A549 (cell line): ENCODE data around the gene TES. TPM values are rescaled to one million over a fixed set of nuclear protein-coding genes. Genes with fewer than 3 reads are reported as not detected.

ENCODE experiments used
- ATAC-seq, 2 experiments: fragments of 200-7000 bp in 1 of 2; fragments of >200 bp in 1 of 2; cut with Nextera tagmentation in 1 of 2; cut with Tn5 transposase in 1 of 2; 3 replicates each; pipeline versions ENCODE4 v1.8.0 to v1.9.1; 2018 to 2020; ENCODE audit warnings: mild to moderate bottlenecking in 1 of 2, moderate library complexity in 1 of 2
- CTCF ChIA-PET: fragments of 300-600 bp; sonication (Branson Sonifier 250); formaldehyde crosslinking; extraction: SDS; loops from one replicate; lab custom pipeline; 2021; ENCODE audit warnings: antibody characterized with exemption, inconsistent platforms; lab: Yijun Ruan, JAX
- POLR2A ChIA-PET: fragments of 350-600 bp; formaldehyde crosslinking; extraction: SDS; loops from one replicate; lab custom pipeline; 2021; ENCODE audit warnings: antibody characterized with exemption, inconsistent platforms; lab: Yijun Ruan, JAX
- DNase-seq, 2 experiments: peaks; one replicate each; pipeline versions ENCODE4 v3.0.0 to v3.0.0-alpha.2; 2011 to 2016; ENCODE audit warnings: low read depth in 1 of 2, low spot score in 1 of 2
- FAIRE-seq: peaks from 2 replicates; lab custom pipeline; 2011; peaks lifted over from hg19 to GRCh38; lab: Jason Lieb, UNC
- H3K27ac ChIP-seq, 2 experiments: fragments of >200 bp; sonication (Bioruptor Twin); formaldehyde crosslinking; 3 replicates each; pipeline ENCODE4 v1.5.1; 2016 to 2017
- H3K4me1 ChIP-seq: fragments of >200 bp; sonication (Bioruptor Twin); formaldehyde crosslinking; 3 replicates; pipeline ENCODE4 v1.6.1; 2016
- H3K4me2 ChIP-seq: fragments of >200 bp; sonication (Bioruptor Twin); formaldehyde crosslinking; 3 replicates; pipeline ENCODE4 v1.6.1; 2016
- H3K4me3 ChIP-seq: fragments of >200 bp; sonication (Bioruptor Twin); formaldehyde crosslinking; 3 replicates; pipeline ENCODE4 v1.5.1; 2016
- H3K9me3 ChIP-seq: fragments of >200 bp; sonication (Bioruptor Twin); formaldehyde crosslinking; 3 replicates; pipeline ENCODE4 v1.6.1; 2016
- ATOH8 ChIP-seq: fragments of 250-450 bp; sonication (Bioruptor Pico); IDR thresholded peaks from 2 replicates; pipeline ENCODE4 v1.5.0; 2020; ENCODE audit warnings: low read depth, mild to moderate bottlenecking, moderate library complexity
- BCL3 ChIP-seq: fragments of >200 bp; sonication (Bioruptor Twin); formaldehyde crosslinking; IDR thresholded peaks from 3 replicates; pipeline ENCODE4 v1.6.1; 2016
- CHD4 ChIP-seq: fragments of 200-600 bp; sonication (generic); IDR thresholded peaks from 2 replicates; pipeline ENCODE4 v1.6.1; 2016; ENCODE audit warnings: antibody characterized with exemption, mild to moderate bottlenecking, borderline replicate concordance
- CTCF ChIP-seq: fragments of >200 bp; sonication (Bioruptor Twin); formaldehyde crosslinking; IDR thresholded peaks from 3 replicates; pipeline ENCODE4 v1.5.1; 2016
- E2F6 ChIP-seq: IDR thresholded peaks from 2 replicates; pipeline ENCODE4 v1.6.1; 2012; ENCODE audit warnings: low read depth, borderline replicate concordance
- EHF ChIP-seq: fragments of 250-450 bp; sonication (Bioruptor Pico); IDR thresholded peaks from 2 replicates; pipeline ENCODE4 v1.5.0; 2020; ENCODE audit warnings: mild to moderate bottlenecking
- ESRRA ChIP-seq: fragments of 150-350 bp; IDR thresholded peaks from 2 replicates; pipeline ENCODE4 v1.6.1; 2014; ENCODE audit warnings: mild to moderate bottlenecking, low read length, borderline replicate concordance
- FOXS1 ChIP-seq: fragments of 250-450 bp; sonication (Bioruptor Pico); IDR thresholded peaks from 2 replicates; pipeline ENCODE4 v1.5.0; 2020; ENCODE audit warnings: mild to moderate bottlenecking, moderate library complexity
- KDM1A ChIP-seq: fragments of 200-600 bp; sonication (generic); IDR thresholded peaks from 2 replicates; pipeline ENCODE4 v1.6.1; 2016; ENCODE audit warnings: low read depth, mild to moderate bottlenecking
- MYC ChIP-seq: IDR thresholded peaks from 2 replicates; pipeline ENCODE4 v1.6.1; 2012; ENCODE audit warnings: mild to moderate bottlenecking, inconsistent platforms, low read length, improper control_type of control experiment, borderline replicate concordance
- NPAS2 ChIP-seq: fragments of 250-450 bp; sonication (Bioruptor Pico); IDR thresholded peaks from 2 replicates; pipeline ENCODE4 v1.8.0; 2022; ENCODE audit warnings: mild to moderate bottlenecking, moderate library complexity, borderline replicate concordance
- PHF8 ChIP-seq: fragments of 200-600 bp; sonication (generic); IDR thresholded peaks from 2 replicates; pipeline ENCODE4 v1.6.1; 2016; ENCODE audit warnings: low read depth, mild to moderate bottlenecking, antibody characterized with exemption, moderate library complexity, borderline replicate concordance
- RAD21 ChIP-seq, 2 experiments: fragments of >200 bp in 1 of 2; sonication (Bioruptor Twin) in 1 of 2; formaldehyde crosslinking in 1 of 2; IDR thresholded peaks in 1 of 2; conservative IDR thresholded peaks in 1 of 2; 2 replicates in 1 of 2; 3 replicates in 1 of 2; pipeline ENCODE4 v1.6.1; 2012 to 2018; ENCODE audit warnings: inconsistent platforms in 1 of 2
- TFCP2L1 ChIP-seq: fragments of 250-450 bp; sonication (Bioruptor Pico); IDR thresholded peaks from 2 replicates; pipeline ENCODE4 v1.5.0; 2021; ENCODE audit warnings: mild to moderate bottlenecking
- ZFP36 ChIP-seq: fragments of 450-650 bp; IDR thresholded peaks from 2 replicates; pipeline ENCODE4 v1.6.1; 2014; ENCODE audit warnings: borderline replicate concordance; ENCODE audit not compliant: partially characterized antibody
- polyA plus RNA-seq, 4 experiments: library from polyadenylated mRNA; depleted of rRNA in 3 of 4; stranded (reverse); fragments of >200 nt; fragmentation: RNase III in 1 of 4; extraction: RNeasy Plus Mini Kit Qiagen cat#74134 plus additional on column Dnase treatment in 1 of 4; gene quantifications; 2 replicates in 3 of 4; 3 replicates in 1 of 4; pipeline ENCODE4 v1.2.3, GENCODE V29; 2011 to 2017

TES gene
- polyA plus RNA-seq, 2 of the 4 experiments (the other 2 are of a cell fraction), result 45.9 to 134 TPM

- no peaks in the 10 kb centered on the region for H3K9me3 ChIP-seq
- POLR2A ChIA-PET, result no interaction called here
- DNase-seq (no peak), FAIRE-seq (peak; percentile 68), ATAC-seq (peak in 1 of 2 experiments; percentile 23; a peak in 3 of 6 replicates)
- no peak overlapping the region for H3K4me2 ChIP-seq
- no peak overlapping the region for H3K27ac ChIP-seq
- H3K4me1 ChIP-seq, result peaks cover 11% of the 10 kb centered on the region; the same call in 1 of the 3 replicates
- CTCF ChIA-PET, result no interaction called here
- H3K4me3 ChIP-seq, result no peak overlapping the region
- TF ChIP-seq NPAS2 (CRISPR knock-in tag) (no peak), PHF8 (no peak), ESRRA (no peak), ZFP36 (no peak), FOXS1 (CRISPR knock-in tag) (no peak), BCL3 (no peak), KDM1A (no peak), TFCP2L1 (CRISPR knock-in tag) (no peak), EHF (CRISPR knock-in tag) (no peak), CHD4 (no peak)
Measured at GRCh38 chr7:116161728-116162127, 48.6 kb upstream of the TES start.

GRCh38 chr7:116162254-116162653, 48.1 kb upstream of the TES start:
- FAIRE-seq (no peak), DNase-seq (no peak)
- H3K27ac ChIP-seq, result no peak overlapping the region
- H3K4me2 ChIP-seq, result no peak overlapping the region
- H3K4me3 ChIP-seq, result no peak overlapping the region
- TF ChIP-seq ZFP36 (no peak), ATOH8 (CRISPR knock-in tag) (no peak), E2F6 (no peak)
- TF ChIP-seq, all 56 proteins: peak for 0
- CTCF ChIA-PET, result interaction anchor here (2.1 kb wide), 1 partner anchor 74 kb away, joined by 10 read pairs; no protein-coding TSS in a partner anchor
- Histone ChIP-seq H3K4me1 (peaks cover 11% of the 10 kb centered on the region; the same call in 1 of the 3 replicates), H3K9me3 (no peaks in the 10 kb centered on the region)
- POLR2A ChIA-PET, result no interaction called here
- no peak for ATAC-seq

- ATAC-seq (peak in 1 of 2 experiments; percentile 62; a peak in 2 of 6 replicates), DNase-seq (peak in 1 of 2 experiments; percentile 24), FAIRE-seq (no peak)
- CTCF ChIA-PET, result interaction anchor here (0.9 to 2.1 kb wide), 9 partner anchors 9 to 644 kb away, joined by 3 to 10 read pairs (median 4); no protein-coding TSS in a partner anchor
- POLR2A ChIA-PET, result no interaction called here
- TF ChIP-seq CTCF (peak; percentile 36), RAD21 (conservative IDR thresholded peaks at IDR 0.05 in 1 of 2, IDR thresholded peaks at IDR 0.05 in 1 of 2) (peak; percentile 48 to 61; a peak in 4 of 5 replicates), MYC (no peak)
- no peak overlapping the region for H3K27ac ChIP-seq
- peaks cover 12% of the 10 kb centered on the region for H3K4me1 ChIP-seq
- H3K9me3 ChIP-seq, result no peaks in the 10 kb centered on the region
- no peak overlapping the region for H3K4me3 ChIP-seq
- H3K4me2 ChIP-seq, result no peak overlapping the region
Measured at GRCh38 chr7:116162992-116163391, 47.3 kb upstream of the TES start.
